ENCODE results near the gene TIMM22. TPM values are rescaled to one million over a fixed set of nuclear protein-coding genes. Genes with fewer than 3 reads are reported as not detected.

TIMM22 gene
- total and polyA plus RNA-seq, 2 of the 4 experiments (the other 2 are of a cell fraction): 12.7 to 12.9 TPM

- Histone ChIP-seq H3K4me2 (ENCODE audit: low read depth, low read length) (no peak overlapping the region), H3K36me3 (ENCODE audit: control insufficient read depth, insufficient read depth, low read length) (peaks cover 11% of the 10 kb centered on the region), H2AFZ (replicated peaks; ENCODE audit: low read length, poor library complexity) (no peak overlapping the region), H2BK120ac (ENCODE audit: low read depth, low read length) (peak overlapping the region; percentile 30; the same call in 1 of the 2 replicates), H4K20me1 (ENCODE audit: insufficient read depth, low read length) (peaks cover 26% of the 10 kb centered on the region; the same call in 1 of the 2 replicates), H3K4me3 (ENCODE audit: insufficient read depth, low read depth, low read length) (no peak overlapping the region), H2BK15ac (ENCODE audit: low read depth, low read length) (no peak overlapping the region), H4K91ac (ENCODE audit: insufficient read depth, low read depth, low read length) (no peak overlapping the region), H2AK5ac (ENCODE audit: low read depth, low read length) (0 out of 2 replicates have a peak overlapping the region, but pooled peaks have one; percentile 64), H3K56ac (ENCODE audit: extremely low read depth, insufficient read depth, low read length) (no peak overlapping the region), H4K5ac (ENCODE audit: low read depth, low read length) (no peak overlapping the region), H3K4me1 (ENCODE audit: control insufficient read depth, insufficient read depth, low read length) (peaks cover 16% of the 10 kb centered on the region), H3K27ac (ENCODE audit: insufficient read depth, low read length) (no peak overlapping the region), H2BK5ac (ENCODE audit: low read depth, low read length, poor library complexity, severe bottlenecking) (no peak overlapping the region), H3K9me3 (ENCODE audit: control insufficient read depth, insufficient read depth, low read length) (no peaks in the 10 kb centered on the region), H3K9ac (ENCODE audit: low read depth, low read length) (no peak overlapping the region), H3K14ac (replicated peaks; ENCODE audit: low read depth, low read length) (no peak overlapping the region), H3K4ac (ENCODE audit: low read depth, low read length) (peak overlapping the region; percentile 33; the same call in 1 of the 2 replicates), H4K8ac (ENCODE audit: low read depth in 2 of 2, low read length in 2 of 2) (no peak overlapping the region), H3K23ac (ENCODE audit: low read depth, low read length) (no peak overlapping the region), H3K18ac (ENCODE audit: low read depth, low read length) (no peak overlapping the region), H3K79me1 (ENCODE audit: low read depth in 1 of 2, low read length in 2 of 2) (peaks cover 24 to 49% of the 10 kb centered on the region in 2 experiments), H2BK20ac (ENCODE audit: low read depth, low read length) (no peak overlapping the region), H2AK9ac (replicated peaks; ENCODE audit: low read depth, low read length, poor library complexity) (no peak overlapping the region), H3K9me1 (ENCODE audit: insufficient read depth, low read length) (peaks cover 4% of the 10 kb centered on the region), H3K27me3 (ENCODE audit: control insufficient read depth, insufficient read depth, low read length) (no peaks in the 10 kb centered on the region)
- POLR2A ChIA-PET (ENCODE audit: unreplicated experiment): no interaction called here
- CTCF ChIA-PET: no interaction called here
- no peak for TF ChIP-seq NFE2L2 (IDR thresholded peaks at IDR 0.05; ENCODE audit: low read depth, low read length)
- no peak for TF ChIP-seq CTCF (conservative IDR thresholded peaks at IDR 0.05; ENCODE audit: low read depth, low read length)
- TF ChIP-seq FOS (IDR thresholded peaks at IDR 0.05; ENCODE audit: low read depth, low read length): no peak
- TF ChIP-seq CHD1 (IDR thresholded peaks at IDR 0.05; ENCODE audit: low read depth, low read length): no peak
- intact Hi-C loops (cut with micrococcal nuclease) (no loop called here), dilution Hi-C loops (cut with HindIII; ENCODE audit: low sequenced_read_pairs, unreplicated experiment) (no loop called here), in situ Hi-C loops (cut with MboI; ENCODE audit: low sequenced_read_pairs) (no loop called here)
- no TSS peak for BruUV-seq (replicated peaks)
- no peak for DNase-seq
- no peak for ATAC-seq (ENCODE audit: low read depth)
- WGBS, 2 experiments (ENCODE audit: extremely low coverage in 2 of 2, insufficient read length in 1 of 2): 82% methylated on average over 14 of the region's 25 CpGs; no CpG with 5 or more reads in 1 of the 2 experiments
Measured at GRCh38 chr17:948284-948852, 48.6 kb upstream of the TIMM22 start.
